HG02588 (cell line): ENCODE measurements around the gene SYNGR3.
A peak's percentile ranks its signal among the peaks of the same experiment; 100 is the strongest.

Source experiments
- ATAC-seq: cut with Tn5 transposase; IDR thresholded peaks from one replicate; pipeline ENCODE4 v1.9.1; 2021; ENCODE audit warnings: mild to moderate bottlenecking, moderate library complexity; ENCODE audit not compliant: unreplicated experiment

Gene SYNGR3

DNA sequence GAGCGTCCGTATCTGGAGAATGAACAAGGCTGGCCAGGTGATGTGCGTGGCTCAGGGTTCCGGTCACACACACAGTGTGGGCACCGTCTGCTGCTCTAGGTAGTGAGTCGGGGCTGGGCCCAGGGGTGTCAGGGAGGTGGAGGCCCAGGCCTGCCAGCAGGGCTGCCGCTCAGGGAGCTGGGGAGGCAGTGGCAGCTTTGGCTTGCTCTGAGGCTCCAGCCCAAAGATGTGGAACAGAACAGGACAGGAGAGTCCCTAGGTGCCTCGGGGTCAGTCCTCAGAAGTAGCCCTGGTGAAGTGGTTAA is 13.6 kb upstream of the SYNGR3 start:
- no peak for ATAC-seq

GRCh38 chr16:1976951-1977874 is 12.6 kb upstream of the SYNGR3 start:
- no peak for ATAC-seq

DNA sequence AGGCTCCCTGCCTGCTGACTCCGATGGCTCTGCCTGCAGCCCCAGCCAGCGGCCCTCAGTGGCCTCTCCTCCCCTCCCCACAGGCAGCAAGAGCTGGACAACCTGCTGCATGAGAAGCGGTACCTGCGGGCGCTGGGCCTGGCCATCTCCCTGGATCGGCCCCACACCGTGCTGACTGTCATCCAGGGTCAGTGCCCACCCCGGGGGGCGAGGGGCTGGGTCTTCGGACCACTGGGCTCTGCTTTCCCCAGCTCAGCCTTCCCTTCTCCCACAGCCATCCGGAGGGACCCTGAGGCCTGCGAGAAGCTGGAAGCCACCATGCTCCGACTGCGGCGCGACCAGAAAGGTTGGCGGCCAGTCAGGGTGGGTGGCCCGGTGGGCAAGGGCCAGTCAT is 11.9 kb upstream of the SYNGR3 start:
- no peak for ATAC-seq

- ATAC-seq, result no peak
These were observed 11.2 kb upstream of the SYNGR3 start for GRCh38 chr16:1978476-1979120.

DNA sequence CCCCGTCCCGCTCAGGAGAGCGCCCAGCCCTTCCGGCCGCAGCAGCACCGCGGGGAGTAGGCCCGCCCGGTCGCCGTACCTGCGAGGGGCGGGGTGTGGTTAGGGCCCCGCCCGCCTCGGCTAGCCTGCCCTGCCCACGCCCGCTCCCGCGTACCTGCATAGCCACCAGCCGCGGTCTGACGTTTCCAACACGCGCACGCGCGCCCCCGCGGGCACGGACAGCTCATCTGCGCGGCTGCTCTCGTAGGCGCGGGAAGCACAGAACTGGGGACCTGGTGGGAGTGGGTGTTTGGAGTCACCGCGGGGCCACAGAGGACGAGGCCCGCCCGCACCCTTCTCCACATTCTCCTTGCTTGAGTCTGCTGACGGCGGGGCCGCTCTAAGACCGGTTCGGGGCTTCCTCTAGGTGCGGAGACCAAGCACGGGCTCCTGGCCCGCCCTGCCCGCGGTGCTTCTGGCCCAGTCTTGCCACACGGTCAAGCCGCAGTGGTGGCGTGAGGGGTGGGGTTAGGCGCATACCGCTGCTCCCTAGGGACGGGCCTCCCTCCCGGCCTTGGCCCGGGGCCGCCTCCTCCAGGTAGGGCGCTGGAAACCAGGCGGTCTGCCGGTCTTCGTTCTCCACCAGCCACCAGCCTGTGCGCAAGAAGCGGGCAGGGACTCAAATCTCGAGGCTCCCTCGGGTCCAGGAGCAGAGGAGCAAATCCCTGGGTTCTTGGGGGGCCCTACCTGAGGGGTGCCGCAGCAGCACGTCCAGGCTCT is 10.3 kb upstream of the SYNGR3 start:
- no peak for ATAC-seq

GRCh38 chr16:1980030-1980769 is 9.6 kb upstream of the SYNGR3 start:
- no peak for ATAC-seq

- no peak for ATAC-seq
These were observed 9.0 kb upstream of the SYNGR3 start for GRCh38 chr16:1980770-1981087.

- ATAC-seq, result no peak
These were observed 8.4 kb upstream of the SYNGR3 start, which contains the start of gene NOXO1 for GRCh38 chr16:1981398-1981836. Gene NOXO1 (minus strand): TSS chr16:1981469. CDS start chr16:1981179, 290 bp downstream.

DNA sequence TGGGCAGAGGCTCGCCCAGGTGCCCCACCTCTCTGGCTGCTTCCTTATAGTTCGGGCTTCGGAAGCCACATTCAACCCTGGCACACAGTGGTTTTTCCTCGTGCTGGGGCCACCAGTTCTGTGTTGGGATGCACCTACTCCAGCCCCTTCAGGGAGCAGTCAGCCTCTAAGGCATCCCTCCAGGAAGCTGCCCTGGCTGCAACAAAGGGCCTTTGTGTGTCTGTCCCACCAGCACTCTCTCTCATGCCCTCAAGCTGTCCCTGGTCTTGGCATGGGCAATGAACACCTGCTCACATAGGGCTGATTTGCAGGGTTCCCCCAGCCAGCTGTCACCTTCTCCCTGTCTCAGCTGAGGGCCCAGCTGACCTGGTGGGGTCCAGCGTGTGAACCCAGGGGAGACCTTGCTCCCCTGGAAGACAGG is 7.7 kb upstream of the SYNGR3 start:
- no peak for ATAC-seq

DNA sequence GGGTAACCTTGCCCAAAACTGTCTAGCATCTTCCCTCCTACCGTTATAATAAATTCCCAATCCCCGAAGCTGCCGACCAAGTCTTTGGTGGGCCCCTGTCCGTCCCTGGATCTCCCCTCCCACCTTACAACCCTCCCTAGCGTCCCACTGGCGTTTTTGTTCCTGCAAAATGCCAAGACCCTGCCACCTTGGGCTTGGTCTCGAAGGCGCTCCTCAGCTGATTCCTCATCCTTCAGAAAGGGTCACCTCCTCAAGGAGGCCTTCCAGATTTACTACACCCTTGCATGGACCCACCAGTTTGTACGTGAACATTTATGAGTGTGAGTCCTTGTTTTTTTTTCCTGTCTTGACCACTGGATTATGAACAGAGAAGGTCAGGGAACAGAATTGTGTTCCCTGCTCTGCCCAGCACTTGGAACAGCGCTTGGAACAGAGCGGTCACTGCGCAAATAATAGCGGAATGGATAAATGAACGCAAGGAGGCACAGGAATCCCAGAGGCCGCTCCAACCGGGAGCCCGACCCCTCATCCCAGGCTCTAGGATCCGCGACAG is 6.7 kb upstream of the SYNGR3 start:
- no peak for ATAC-seq

DNA sequence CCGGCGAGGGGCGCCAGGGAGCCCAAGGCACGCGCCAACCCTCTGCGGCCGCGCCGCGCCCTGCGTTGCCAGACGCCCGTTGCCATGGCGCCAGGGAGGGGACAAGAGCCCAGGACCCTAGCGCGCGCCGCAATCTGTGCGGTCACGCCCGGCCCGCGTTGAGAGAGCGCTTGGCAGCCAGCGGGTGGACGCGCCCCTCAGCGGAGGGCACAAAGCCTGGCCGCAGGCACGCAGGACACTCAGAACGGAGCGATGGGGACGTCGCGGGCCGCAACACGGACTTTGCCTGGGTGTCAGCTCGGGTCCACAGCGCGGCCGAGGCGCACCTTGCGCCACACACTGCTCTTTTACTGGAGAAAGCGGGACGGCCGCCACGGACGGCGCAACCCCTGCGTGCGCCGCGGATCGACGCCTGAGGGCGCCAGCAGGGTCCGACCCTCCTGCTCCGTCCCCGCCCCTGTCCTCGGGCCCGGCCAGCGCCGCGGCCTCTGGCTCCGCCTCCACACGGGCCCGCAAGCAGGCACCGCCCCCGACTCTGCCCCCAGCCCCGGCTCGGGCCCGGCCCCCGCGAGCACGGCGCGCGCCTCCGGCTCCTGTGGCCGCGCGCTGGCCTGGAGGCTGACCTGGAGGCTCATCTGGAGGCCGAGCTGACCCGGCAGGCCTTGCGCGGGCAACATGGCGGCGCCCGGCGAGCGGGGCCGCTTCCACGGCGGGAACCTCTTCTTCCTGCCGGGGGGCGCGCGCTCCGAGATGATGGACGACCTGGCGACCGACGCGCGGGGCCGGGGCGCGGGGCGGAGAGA is 6.0 kb upstream of the SYNGR3 start, which contains the start of gene GFER:
Gene GFER (plus strand): TSS at position 650 of the 803 bp plus-strand sequence. CDS start 26 bp downstream, at position 676.
- peak; percentile 72 for ATAC-seq

DNA sequence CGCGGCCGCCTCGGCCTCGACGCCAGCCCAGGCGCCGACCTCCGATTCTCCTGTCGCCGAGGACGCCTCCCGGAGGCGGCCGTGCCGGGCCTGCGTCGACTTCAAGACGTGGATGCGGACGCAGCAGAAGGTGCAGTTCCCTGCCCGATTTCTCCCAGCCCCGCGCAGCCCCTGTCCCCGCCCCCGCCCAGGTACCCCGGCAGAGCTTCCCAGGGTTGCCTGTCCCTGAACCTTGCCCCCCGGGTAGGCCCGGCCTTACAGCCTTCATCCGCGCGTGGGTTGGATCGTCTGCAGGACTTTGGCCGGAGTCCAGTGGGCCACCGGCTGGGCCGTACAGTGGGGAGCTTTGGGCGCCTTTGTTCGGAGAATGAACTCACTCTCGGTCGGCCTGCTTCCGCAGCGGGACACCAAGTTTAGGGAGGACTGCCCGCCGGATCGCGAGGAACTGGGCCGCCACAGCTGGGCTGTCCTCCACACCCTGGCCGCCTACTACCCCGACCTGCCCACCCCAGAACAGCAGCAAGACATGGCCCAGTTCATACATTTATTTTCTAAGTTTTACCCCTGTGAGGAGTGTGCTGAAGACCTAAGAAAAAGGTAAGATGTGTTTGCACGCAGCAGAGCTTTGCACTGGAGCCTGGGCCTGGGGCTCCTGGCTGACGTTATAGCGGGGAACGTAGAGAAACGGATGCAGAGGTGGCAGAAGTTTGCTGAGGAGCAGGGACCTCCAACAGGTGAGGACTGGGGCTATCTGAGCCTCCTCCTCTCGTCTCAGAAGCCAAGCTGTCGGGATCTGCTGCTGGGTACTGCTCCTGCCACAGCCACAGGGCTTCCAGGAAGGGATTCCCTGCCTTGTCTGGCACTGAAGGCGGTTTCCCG is 5.2 kb upstream of the SYNGR3 start:
- no peak for ATAC-seq

DNA sequence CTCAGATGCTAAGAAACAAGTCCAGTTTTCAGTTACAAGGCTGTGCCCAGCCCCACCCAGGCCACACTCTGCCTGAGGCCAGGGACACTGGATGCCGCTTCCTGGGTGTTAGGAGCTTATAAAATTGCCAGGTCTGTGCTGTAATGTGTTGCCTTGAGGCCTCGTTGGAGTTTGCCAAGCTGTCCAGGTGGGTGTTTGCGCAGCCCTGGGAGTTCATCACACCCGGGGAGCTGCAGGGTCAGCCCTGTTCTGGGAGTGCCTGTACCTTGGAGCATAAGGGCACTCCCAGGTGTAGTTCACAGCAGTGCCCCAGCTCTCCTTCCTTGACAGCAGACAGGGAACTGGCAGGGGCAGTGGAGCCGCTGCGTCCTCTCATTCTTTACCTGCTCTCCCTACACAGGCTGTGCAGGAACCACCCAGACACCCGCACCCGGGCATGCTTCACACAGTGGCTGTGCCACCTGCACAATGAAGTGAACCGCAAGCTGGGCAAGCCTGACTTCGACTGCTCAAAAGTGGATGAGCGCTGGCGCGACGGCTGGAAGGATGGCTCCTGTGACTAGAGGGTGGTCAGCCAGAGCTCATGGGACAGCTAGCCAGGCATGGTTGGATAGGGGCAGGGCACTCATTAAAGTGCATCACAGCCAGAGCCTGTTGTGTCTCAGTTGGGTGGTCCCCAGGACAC is 4.2 kb upstream of the SYNGR3 start:
- no peak for ATAC-seq

DNA sequence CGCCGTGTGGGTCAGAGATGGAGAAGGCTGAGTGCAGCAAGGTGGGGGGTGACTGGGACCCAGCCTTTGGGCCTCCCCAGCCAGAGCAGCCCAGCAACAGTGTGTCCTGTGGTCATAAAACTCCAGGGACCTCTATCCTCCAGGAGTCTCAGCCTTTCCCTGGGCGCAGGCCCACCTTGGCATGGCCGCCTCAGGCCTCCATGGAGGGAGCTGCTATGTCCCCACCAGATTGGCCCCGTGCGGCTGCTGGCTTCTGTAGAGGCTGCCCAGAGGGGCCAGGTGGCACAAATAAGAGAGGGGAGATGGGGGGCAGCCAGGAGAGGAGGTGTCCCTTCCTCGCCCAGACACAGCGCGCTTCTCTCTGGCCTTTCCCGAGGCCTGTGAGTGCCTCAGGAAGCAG is 2.6 kb upstream of the SYNGR3 start:
- ATAC-seq, result no peak

DNA sequence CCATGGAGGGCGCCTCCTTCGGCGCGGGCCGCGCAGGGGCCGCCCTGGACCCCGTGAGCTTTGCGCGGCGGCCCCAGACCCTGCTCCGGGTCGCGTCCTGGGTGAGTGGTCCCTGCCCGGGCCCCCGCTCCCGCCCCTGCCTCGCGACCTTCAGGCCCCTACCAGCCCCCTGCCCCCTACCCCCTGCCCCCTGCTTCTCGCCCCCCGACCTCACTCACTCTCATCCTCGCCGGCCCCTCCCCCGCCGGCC is 256 bp downstream of the SYNGR3 start:
- no peak for ATAC-seq

DNA sequence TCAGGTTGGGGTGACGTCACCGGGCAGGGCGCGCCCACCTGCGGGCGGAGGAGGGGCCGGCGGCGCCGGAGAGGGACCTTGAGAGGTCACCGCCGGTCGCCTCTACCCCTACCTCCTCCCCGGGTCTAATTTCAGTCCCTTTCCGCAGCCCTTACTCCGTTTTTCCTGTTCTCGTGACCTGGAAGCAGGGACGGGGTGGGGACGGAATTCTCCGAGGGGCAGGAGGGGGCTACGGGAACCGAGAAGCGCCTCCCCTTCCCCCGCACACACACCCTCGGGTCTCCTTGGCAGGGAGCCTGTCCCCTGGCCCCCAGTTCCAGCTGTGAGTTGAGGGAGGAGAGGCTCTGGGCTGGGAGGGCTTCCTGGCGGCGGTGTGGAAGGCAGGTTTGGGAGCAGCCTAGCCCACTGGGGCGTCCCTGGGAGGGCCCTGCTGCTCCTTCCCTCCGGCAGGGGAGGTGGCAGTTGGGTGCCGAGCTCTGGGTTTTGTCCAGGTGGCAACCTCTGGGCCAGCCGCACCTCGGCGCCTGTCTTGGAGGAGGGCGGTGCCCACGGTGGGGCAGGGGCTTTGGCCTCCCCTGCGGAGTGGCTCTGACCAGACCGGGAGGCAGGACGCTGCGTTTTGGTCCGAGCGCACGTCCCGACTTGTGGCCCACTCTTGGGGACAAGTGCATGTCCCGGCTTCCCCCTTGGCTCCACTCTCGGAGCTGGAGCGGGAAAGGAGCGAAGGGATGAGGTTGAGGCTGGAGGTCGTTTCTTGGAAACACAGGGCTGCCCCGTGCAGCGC is 773 bp downstream of the SYNGR3 start:
- ATAC-seq, result no peak

DNA sequence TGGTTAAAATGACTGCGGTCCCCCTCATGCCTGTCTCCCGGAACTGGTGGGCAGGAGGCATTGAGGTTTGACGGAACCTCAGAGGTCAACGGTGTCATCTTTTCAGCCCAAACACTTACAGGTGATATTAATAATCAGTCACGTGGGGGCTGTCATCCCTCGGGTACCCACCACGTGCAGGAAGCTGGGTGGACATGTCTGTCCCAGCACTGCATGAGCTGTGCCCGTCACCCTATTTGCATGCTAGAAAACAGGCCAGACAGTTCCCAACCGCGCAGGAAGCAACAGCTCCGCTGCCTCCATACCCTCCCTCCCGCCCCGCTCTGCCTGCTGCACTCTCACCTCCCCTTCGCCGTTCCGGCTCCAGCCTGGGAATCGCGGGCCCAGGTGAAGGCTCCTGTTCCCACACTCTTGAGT is 1.4 kb downstream of the SYNGR3 start:
- no peak for ATAC-seq

GRCh38 chr16:1991588-1991947 is 1.8 kb downstream of the SYNGR3 start:
- no peak for ATAC-seq
